Thyroid gland (tissue), 4 donors: ENCODE measurements around the gene PDPK1.
"Not testable (repeated sequence)": the region's sequence is repeated elsewhere in the genome, so short reads cannot be mapped to it uniquely, and the experiment has no call there.

Experiments used
- CTCF ChIP-seq, 6 experiments: fragments of 200-600 bp in 3 of 6; fragments of 450-650 bp in 3 of 6; sonication (generic) in 3 of 6; IDR thresholded peaks; one replicate each; pipeline ENCODE4 v1.5.1; 2016 to 2019; ENCODE audit warnings: antibody characterized with exemption in 6 of 6, mild to moderate bottlenecking in 2 of 6, inconsistent platforms in 1 of 6, moderate library complexity in 1 of 6
- POLR2A ChIP-seq, 2 donors: fragments of 450-650 bp; IDR thresholded peaks; one replicate each; pipeline ENCODE4 v1.6.1; 2017; ENCODE audit warnings: antibody characterized with exemption in 2 of 2, mild to moderate bottlenecking in 2 of 2, moderate library complexity in 1 of 2

- not testable (repeated sequence) for TF ChIP-seq CTCF, POLR2A (IDR thresholded peaks at IDR 0.05)
Measured at GRCh38 chr16:2642561-2642960, 104.7 kb downstream of the PDPK1 start.
